HG02852 (cell line): ENCODE results near the gene DYNLT2.

ENCODE experiments used
- ATAC-seq: cut with Tn5 transposase; IDR thresholded peaks from one replicate; pipeline ENCODE4 v1.9.1; 2021; ENCODE audit warnings: mild to moderate bottlenecking, moderate library complexity; ENCODE audit not compliant: unreplicated experiment

DYNLT2 gene, protein sequence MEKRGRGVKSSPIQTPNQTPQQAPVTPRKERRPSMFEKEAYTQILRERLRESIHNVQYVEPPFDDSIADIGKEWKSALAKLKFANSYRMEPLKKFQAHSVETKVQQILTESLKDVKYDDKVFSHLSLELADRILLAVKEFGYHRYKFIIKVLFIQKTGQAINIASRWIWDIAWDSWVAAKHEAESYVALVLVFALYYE

DNA sequence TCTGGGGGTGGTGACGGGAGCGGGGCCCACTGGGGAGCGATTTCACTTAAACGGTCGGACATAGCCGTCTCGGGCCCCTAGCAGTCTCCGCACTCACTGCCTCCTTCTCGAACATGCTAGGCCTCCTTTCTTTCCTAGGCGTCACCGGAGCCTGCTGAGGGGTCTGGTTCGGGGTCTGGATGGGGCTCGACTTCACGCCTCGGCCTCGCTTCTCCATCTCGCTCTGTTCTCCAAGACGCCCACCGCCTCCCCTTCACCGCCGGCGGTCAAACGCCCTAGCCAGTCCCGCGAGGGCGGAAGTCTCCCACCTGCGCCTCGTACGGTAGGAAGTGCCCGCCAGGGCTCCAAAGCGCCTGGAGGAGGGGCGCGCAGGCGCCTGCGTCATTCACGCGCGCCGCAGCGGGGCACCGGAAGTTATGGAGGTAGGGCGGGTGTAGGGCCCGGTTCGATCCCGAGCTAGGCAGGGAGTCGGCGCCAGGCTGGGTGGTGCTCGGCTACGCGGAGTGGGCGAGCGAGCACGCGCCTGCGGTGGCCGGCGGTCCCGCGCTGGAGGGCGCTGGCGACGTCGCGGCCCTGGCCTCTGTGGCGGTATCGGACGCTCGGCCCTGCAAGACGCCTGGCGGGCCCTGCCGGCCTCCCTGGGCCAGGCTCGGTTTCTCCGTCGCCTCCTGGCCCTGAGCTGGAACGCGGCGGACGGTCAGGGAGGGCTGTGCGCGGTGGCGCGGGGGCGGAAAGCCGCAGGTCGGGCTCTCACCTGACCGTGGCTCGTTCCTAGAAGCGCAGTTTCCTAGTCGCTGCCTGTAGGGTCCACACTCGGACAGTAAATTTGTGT, at the start of gene DYNLT2, which contains the start of gene ERMARD:
Gene DYNLT2, minus strand, starts transcription at position 331 of the 832 bp plus-strand sequence. Its CDS starts 114 bp downstream, at position 217.
Gene ERMARD, plus strand, starts transcription at position 381 of the 832 bp plus-strand sequence. Its CDS starts 36 bp downstream, at position 417.
- ATAC-seq = peak; percentile 94

DNA sequence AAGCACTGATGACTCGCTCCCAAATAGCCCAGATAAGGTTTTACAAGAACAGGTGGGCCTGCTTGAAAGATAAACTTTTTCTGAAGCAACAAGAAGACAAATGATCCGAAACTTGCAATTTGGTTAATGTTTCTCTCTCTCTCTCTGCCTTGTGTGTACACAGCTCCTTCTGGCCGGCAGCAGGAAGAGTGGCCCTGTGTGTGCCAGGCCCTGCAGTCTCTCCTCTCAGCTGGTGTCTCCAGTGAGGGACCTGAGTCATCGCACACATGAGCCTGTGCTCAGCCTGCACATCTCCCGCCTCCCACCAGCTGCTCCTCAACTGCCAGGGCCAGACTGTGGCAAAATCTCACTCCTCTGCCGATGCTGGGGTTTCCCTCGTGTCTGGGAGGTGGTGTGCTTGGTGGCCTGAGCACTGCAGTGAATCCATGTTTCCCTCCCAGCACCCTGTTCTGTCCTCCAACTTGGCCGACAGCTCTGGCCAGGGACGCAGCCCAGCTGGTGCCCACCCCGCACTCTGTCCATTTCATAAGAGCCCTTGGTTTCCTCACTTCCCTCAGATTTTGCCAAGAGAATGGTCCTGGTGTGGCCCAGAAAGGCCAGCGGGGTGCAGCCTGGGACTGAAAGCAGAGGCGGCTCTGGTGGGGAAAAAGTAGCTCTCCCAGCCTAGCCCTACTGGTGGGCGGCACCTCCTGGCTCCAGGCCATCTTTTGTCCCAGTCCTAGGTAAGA, 49.5 kb upstream of the DYNLT2 start:
- ATAC-seq = no peak

- ATAC-seq = no peak
Observed at GRCh38 chr6:169800116-169800667, 48.8 kb upstream of the DYNLT2 start.

- ATAC-seq = no peak
Observed at GRCh38 chr6:169799474-169799926, 48.1 kb upstream of the DYNLT2 start.

DNA sequence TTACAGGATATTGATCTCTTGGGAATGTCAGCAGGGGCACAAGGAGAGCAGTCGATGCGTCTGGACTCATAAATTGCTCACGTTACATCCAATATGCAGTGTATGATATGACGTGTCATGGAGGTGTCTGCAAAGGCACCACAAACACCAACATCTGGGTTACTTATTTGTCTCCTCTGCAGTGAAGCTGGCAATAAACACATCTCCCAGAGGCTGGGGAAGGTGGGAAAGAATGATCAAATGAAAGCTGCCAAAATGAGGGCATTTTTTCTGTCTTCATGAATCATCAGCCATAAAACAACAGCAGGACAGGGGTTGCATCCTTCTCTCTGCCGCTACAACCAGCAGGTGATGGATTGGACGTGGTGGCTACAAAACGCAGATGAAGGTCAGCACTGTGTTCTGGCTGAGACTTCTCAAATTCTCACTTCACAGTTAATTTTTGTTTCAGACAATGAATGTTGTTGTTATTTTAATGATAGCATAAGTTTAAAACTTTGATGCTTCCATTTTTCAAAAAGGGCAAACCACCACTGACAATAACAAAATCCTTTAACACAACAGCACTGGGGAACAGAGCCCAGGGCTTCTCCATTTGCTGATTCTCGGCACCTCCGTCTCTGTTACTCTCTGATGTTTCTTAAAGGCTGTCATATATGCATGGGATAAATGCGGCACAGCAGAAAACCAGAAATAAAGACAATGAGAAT, 47.5 kb upstream of the DYNLT2 start:
- ATAC-seq = no peak

DNA sequence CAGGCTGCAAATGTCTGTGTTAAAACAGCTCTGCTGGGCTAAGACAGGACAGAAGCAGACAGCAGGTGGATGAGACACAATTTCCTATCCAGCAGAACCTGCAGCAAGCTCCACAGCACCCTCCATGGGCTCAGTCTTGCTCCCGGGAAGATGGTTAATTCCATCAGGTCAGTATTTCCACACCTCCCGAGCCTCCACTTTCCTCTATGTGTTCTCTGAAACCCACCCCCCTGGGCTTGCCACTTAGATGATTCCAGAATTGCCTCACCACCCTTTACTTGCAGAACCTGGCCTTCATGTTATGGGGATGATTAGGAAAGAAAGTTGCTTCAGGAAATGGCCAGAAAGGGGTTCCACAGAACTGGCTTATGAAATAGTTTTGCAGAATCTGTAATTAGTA, 43.8 kb upstream of the DYNLT2 start:
- no peak for ATAC-seq

- no peak for ATAC-seq
Observed at GRCh38 chr6:169794317-169795055, 43.1 kb upstream of the DYNLT2 start.

DNA sequence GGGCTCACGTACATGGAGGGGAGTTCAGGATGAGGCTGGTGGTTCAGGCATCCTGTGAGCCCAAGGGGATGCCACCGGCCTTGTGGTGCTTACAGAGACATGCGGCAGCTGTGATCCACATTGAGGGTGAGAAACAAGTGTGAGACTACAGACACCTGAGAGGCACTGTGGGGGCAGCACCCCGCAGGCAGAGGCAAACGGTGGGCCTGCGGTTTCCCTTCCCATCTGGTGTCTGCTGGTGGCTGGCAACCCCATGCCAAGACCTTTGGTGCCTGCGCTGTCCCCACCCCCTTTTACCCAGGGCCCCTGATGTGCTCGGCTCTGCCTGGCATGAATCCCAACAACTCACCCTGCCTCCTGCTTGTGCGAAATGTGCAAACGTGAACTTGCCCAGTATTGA, 42.0 kb upstream of the DYNLT2 start:
- ATAC-seq = no peak

DNA sequence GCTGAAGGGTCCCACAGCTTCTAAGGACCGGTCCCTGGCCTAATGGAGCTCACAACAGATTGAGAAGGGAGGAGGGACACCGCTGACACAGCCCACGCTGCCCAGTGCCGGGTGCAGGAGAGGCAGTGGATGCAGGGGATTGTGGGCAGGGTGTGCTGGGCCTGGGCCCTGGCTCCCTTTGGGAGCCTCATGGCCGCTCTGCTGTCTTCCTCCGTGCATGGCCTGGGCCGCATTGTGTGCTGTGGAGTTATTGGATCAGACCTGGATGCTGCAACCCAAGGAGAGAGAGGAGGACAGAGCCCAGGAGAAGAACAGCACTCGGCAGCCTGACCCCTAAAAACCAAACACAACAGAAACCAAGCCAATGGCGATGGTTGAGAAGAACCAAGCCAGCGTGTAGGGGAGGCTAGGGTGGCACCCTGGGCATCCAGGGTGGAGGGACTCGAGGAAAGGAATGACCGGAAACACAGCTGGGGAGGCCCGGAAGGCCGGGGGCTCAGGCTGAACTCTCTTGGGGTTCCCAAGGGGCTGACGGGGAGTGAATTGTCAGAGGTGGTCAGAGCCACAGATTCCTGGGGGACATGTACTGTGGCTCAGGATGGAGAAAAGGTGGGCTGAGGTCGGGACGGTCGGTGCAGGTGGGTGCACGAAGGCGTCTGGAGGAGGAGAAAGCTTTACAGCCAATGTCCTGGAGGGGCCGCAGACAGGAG, 41.1 kb upstream of the DYNLT2 start:
- ATAC-seq = no peak

- ATAC-seq = no peak
Observed at GRCh38 chr6:169791721-169792131, 40.4 kb upstream of the DYNLT2 start.

DNA sequence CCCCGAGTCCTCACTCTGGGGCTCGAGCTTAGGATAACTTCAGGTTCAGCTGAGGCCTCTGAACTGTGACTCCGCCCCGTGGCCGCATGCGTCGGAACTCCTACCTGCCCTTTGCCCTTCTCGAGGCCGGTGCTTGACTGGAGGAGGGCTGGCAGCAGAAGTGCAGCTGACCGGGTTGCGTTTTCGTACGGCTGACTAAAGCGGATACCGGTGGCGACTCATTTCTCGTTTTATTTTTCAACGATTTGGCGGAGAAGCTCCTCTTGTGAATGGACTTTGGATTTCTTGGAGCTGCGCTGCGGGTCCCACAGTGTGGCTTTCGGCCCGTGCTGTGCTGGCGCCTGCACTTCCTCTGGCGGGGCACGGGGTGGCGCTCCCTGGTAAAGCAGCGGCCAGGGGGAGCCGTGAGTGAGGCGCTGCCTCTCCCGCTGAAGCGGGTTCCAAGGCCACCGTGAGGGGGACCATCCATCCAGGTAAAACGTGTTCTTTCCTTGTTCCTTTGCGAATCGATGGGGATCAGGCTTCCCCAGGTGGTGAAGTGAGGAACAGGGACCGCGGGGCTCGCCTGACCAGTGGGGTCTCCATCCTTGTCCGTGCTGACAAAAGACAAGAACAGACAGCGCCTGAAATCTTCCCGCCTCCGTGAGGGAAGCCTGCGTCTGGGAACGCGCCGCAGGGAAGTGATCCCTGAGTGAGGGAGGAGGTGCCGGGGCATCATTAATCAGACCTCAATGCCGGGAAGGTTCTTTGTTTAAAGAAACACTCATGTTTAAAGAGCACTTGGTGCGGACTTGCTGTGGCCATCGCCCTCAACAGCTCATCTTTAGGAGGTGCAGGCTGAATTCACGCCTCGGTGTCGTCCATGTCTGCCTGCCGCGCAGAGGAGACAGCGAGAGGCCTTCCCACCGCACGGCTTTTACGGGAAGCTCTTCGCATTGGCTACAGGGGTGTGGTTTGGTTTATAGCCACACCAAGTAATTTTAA, 38.9 kb upstream of the DYNLT2 start:
- peak; percentile 97 for ATAC-seq

DNA sequence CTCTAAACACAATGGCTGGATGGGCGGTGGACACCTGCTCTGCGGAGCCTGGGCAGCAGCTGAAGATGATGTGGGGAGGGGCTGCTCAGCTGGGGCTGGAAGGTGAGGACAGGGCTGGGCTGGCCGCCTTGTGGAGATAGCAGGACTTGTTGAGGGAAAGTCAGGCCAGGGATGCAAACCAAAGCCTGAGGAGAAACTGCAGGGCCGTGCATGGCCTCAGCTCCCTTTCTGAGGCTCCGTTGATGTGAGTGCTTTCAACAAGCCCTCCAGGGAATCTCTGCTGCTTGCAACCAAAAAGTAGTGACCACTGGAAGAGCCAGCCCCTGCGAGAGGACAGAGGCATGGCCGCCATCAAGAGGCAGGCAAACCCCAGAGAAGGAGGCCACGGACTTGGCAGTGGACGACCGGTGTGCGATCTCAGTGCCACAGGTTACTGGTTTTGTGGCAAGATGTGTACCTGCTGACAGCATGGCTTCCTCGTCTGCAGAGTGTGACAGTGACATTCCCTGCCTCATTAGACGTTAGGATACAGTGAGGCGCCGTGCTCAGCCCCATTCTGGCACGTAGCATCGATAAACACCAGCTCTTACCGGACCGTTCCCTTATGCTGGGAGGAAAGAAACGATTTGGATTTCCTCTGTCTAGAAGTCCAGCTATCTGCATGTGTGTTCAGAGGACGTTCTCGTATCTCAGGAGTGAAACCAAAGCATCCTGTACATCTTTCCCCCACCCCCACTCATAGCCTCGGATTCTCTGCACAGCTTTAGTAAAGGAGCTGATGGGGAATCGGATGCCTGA, 38.0 kb upstream of the DYNLT2 start:
- no peak for ATAC-seq

DNA sequence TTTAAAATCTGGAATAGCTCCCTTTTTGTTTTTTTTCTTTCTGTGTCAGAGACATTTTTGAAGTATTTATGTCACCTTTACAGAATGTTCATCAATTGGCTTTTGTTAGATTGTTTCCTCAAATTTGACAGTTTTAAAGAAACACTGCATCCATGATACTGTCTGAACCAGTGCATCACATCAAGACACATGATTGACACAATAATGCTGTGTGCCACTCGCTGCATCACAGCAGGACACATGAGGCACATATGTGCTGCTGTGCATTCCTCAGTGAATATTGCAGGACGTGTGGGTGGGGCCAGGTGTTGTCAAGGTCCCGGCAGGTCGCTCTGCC, 37.4 kb upstream of the DYNLT2 start:
- ATAC-seq = no peak

- no peak for ATAC-seq
Observed at GRCh38 chr6:169787797-169788196, 36.4 kb upstream of the DYNLT2 start.

- no peak for ATAC-seq
Observed at GRCh38 chr6:169786349-169786748, 35.0 kb upstream of the DYNLT2 start.

GRCh38 chr6:169785566-169785965, 34.2 kb upstream of the DYNLT2 start:
- no peak for ATAC-seq

GRCh38 chr6:169784821-169785340, 33.5 kb upstream of the DYNLT2 start:
- no peak for ATAC-seq
